IPS-20b (cell line): Measurements from ENCODE around the gene INVS.
"Not testable (repeated sequence)": the region's sequence is repeated elsewhere in the genome, so short reads cannot be mapped to it uniquely, and the experiment has no call there.

ENCODE experiments used
- H3K27ac ChIP-seq: one replicate; pipeline ENCODE4 v1.5.1; 2013; ENCODE audit warnings: low read length
- H3K27me3 ChIP-seq: 2 replicates; pipeline ENCODE4 v1.6.1; 2013; ENCODE audit warnings: mild to moderate bottlenecking, low read length, inconsistent platforms; ENCODE audit not compliant: insufficient read depth
- H3K36me3 ChIP-seq: 2 replicates; pipeline ENCODE4 v1.6.1; 2013; ENCODE audit warnings: low read depth, mild to moderate bottlenecking, inconsistent platforms, low read length, moderate library complexity; ENCODE audit not compliant: insufficient read depth
- H3K4me1 ChIP-seq: 2 replicates; pipeline ENCODE4 v1.6.1; 2013; ENCODE audit warnings: mild to moderate bottlenecking, control low read depth, inconsistent platforms, low read length, moderate library complexity; ENCODE audit not compliant: insufficient read depth
- H3K4me3 ChIP-seq: 2 replicates; pipeline ENCODE4 v1.5.1; 2013; ENCODE audit warnings: mild to moderate bottlenecking, low read length, inconsistent platforms
- H3K9ac ChIP-seq: 2 replicates; pipeline ENCODE4 v1.6.1; 2013; ENCODE audit warnings: low read depth, mild to moderate bottlenecking, inconsistent platforms, low read length, moderate library complexity
- H3K9me3 ChIP-seq: 2 replicates; pipeline ENCODE4 v1.6.1; 2013; ENCODE audit warnings: mild to moderate bottlenecking, low read depth, low read length, inconsistent platforms; ENCODE audit not compliant: insufficient read depth

INVS gene

GRCh38 chr9:100131216-100131615 lies 32.2 kb downstream of the INVS start:
- no peaks in the 10 kb centered on the region for H3K27me3 ChIP-seq
- H3K4me1 ChIP-seq = no peaks in the 10 kb centered on the region
- no peak overlapping the region for H3K27ac ChIP-seq
- peaks cover 3% of the 10 kb centered on the region; the same call in 1 of the 2 replicates for H3K36me3 ChIP-seq
- no peak overlapping the region for H3K4me3 ChIP-seq
- no peaks in the 10 kb centered on the region for H3K9me3 ChIP-seq
- no peak overlapping the region for H3K9ac ChIP-seq

DNA sequence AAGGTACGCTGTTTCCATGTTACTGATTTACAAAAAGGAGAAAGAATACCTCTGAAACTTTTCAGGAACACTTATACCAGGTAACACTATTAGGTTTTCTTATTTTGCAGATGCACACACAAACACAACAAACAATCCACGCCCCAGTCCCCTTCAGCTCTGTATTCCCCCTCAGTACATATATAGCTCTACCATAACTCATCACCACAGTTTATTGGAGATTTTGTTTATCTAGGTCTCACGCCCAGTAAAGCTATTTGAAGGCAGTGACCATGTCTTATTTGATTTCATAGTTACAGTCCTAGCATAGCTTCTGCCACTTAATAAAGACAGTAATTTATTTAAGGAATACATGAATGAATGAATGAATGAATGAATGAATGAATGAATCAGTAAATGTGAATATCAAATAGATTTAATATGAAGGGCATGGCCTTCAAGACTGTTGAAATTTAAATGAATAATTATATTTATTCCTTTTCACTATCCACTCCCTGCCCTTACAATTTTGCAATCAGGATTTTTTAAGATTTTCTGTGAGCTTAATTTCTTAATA lies 32.9 kb downstream of the INVS start:
- Histone ChIP-seq H3K27ac (no peak overlapping the region), H3K4me3 (no peak overlapping the region), H3K27me3 (no peaks in the 10 kb centered on the region), H3K36me3 (no peaks in the 10 kb centered on the region), H3K9ac (no peak overlapping the region), H3K4me1 (no peaks in the 10 kb centered on the region), H3K9me3 (no peaks in the 10 kb centered on the region)

- Histone ChIP-seq H3K9ac (no peak overlapping the region), H3K27ac (no peak overlapping the region), H3K9me3 (no peaks in the 10 kb centered on the region), H3K4me3 (no peak overlapping the region), H3K4me1 (peaks cover 5% of the 10 kb centered on the region), H3K27me3 (no peaks in the 10 kb centered on the region), H3K36me3 (peaks cover 4% of the 10 kb centered on the region; the same call in 1 of the 2 replicates)
Observed at GRCh38 chr9:100134731-100135130, 35.7 kb downstream of the INVS start.

DNA sequence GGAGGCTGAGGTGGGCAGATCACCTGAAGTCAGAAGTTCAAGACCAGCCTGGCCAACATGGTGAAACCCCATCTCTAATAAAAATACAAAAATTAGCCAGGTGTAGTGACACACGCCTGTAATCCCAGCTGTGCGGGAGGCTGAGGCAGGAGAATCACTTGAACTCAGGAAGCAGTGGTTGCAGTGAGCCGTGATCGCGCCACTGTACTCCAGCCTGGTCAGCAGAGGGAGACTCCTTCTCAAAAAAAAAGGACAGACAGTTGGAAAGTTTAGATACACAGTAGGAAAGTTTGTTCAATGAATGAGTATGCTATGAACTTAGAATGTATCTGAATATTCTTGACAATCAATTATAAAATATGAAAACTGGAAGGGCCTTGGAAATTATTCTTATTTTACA lies 37.8 kb downstream of the INVS start:
- not testable (repeated sequence) for H3K4me3 ChIP-seq, H3K36me3 ChIP-seq, H3K27ac ChIP-seq, H3K9me3 ChIP-seq, H3K9ac ChIP-seq, H3K27me3 ChIP-seq
- peaks cover 17% of the 10 kb centered on the region for H3K4me1 ChIP-seq

DNA sequence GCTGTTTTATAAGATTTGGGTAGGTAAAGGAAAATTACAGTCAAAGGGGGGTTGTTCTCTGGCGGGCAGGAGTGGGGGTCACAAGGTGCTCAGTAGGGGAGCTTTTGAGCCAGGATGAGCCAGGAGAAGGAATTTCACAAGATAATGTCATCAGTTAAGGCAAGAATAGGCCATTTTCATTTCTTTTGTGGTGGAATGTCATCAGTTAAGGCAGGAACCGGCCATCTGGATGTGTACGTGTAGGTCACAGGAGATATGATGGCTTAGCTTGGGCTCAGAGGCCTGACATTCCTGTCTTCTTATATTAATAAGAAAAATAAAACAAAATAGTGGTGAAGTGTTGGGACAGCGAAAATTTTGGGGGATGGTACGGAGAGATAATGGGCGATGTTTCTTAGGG lies 41.3 kb downstream of the INVS start:
- not testable (repeated sequence) for H3K36me3 ChIP-seq, H3K27me3 ChIP-seq, H3K9me3 ChIP-seq
- H3K4me1 ChIP-seq = peaks cover 17% of the 10 kb centered on the region
- H3K9ac ChIP-seq = peak overlapping the region; percentile 45; the same call in 1 of the 2 replicates
- H3K27ac ChIP-seq = peak overlapping the region; percentile 21
- peak overlapping the region; percentile 10; the same call in 1 of the 2 replicates for H3K4me3 ChIP-seq

DNA sequence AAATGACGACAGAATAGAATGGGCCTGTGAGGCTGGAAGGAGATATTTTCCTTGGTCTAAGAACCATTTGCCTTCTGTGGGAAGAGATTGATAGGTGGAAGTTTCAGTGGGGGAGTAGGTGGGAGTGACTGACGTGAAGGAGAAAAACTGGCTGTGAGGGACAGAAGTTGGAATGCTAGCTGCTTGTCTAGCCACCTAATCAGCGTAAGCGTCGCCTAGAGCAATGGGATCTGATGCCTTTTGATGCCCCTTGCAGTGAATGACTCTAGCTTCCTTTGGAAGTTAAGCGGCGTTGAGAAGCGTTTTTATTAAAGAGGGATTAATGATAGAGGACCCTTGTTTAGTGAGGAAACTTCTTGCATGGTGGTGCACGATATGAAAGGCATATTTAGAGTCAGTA lies 42.8 kb downstream of the INVS start:
- H3K9me3 ChIP-seq, H3K27me3 ChIP-seq, H3K4me3 ChIP-seq, H3K27ac ChIP-seq, H3K36me3 ChIP-seq, H3K9ac ChIP-seq: not testable (repeated sequence)
- H3K4me1 ChIP-seq = peaks cover 20% of the 10 kb centered on the region

- H3K36me3 ChIP-seq, H3K27me3 ChIP-seq, H3K27ac ChIP-seq, H3K9me3 ChIP-seq: not testable (repeated sequence)
- peak overlapping the region; percentile 59 for H3K4me3 ChIP-seq
- H3K9ac ChIP-seq = peak overlapping the region; percentile 51; the same call in 1 of the 2 replicates
- peaks cover 18% of the 10 kb centered on the region for H3K4me1 ChIP-seq
Observed at GRCh38 chr9:100145167-100145934, 46.3 kb downstream of the INVS start.

GRCh38 chr9:100145976-100146375 lies 46.9 kb downstream of the INVS start:
- H3K4me3 ChIP-seq = peak overlapping the region; percentile 59; the same call in 1 of the 2 replicates
- H3K9ac ChIP-seq = peak overlapping the region; percentile 51; the same call in 1 of the 2 replicates
- H3K27ac ChIP-seq, H3K27me3 ChIP-seq, H3K36me3 ChIP-seq, H3K9me3 ChIP-seq: not testable (repeated sequence)
- peaks cover 12% of the 10 kb centered on the region for H3K4me1 ChIP-seq

GRCh38 chr9:100150214-100150613 lies 51.2 kb downstream of the INVS start:
- Histone ChIP-seq H3K27ac (no peak overlapping the region), H3K4me1 (peaks cover 11% of the 10 kb centered on the region; the same call in 1 of the 2 replicates)

DNA sequence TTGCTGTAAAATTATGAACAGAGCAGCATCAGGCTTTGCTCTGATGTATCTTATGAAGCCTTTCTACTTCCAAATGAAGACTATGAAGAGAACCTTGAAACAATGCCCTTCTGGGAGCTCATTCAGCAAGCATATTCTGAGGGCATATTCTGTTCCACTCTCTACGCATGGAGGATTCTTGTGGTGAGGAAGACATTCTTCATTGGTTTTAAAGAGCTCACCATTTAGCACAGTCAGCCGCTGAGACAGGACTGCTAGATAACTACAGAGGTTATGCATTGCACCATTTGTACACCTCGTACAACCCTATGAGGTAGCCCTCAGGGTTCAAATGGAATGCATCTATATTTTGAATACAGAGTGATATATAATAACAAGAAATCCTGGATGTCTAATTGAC lies 61.0 kb downstream of the INVS start:
- H3K9ac ChIP-seq = no peak overlapping the region
- no peaks in the 10 kb centered on the region for H3K36me3 ChIP-seq
- H3K27me3 ChIP-seq = no peaks in the 10 kb centered on the region
- no peaks in the 10 kb centered on the region for H3K9me3 ChIP-seq
- H3K27ac ChIP-seq = no peak overlapping the region
- no peak overlapping the region for H3K4me3 ChIP-seq
- H3K4me1 ChIP-seq = no peaks in the 10 kb centered on the region

More at GRCh38 chr9:100150214-100150613, 51.2 kb downstream of the INVS start:
- Histone ChIP-seq H3K9me3 (no peaks in the 10 kb centered on the region), H3K9ac (no peak overlapping the region), H3K27me3 (no peaks in the 10 kb centered on the region), H3K36me3 (no peaks in the 10 kb centered on the region), H3K4me3 (no peak overlapping the region)

GRCh38 chr9:100167176-100167575 lies 68.1 kb downstream of the INVS start:
- H3K4me1 ChIP-seq = no peaks in the 10 kb centered on the region
- H3K27me3 ChIP-seq = no peaks in the 10 kb centered on the region
- H3K4me3 ChIP-seq = no peak overlapping the region
- H3K27ac ChIP-seq = no peak overlapping the region
- H3K9me3 ChIP-seq = no peaks in the 10 kb centered on the region
- no peak overlapping the region for H3K9ac ChIP-seq
- no peaks in the 10 kb centered on the region for H3K36me3 ChIP-seq
